GM12864 (cell line): ENCODE measurements around the gene TCF20.
A peak's percentile ranks its signal among the peaks of the same experiment; 100 is the strongest.

ENCODE experiments used
- DNase-seq: peaks from one replicate; pipeline ENCODE4 v3.0.0-alpha.2; 2011; ENCODE audit warnings: low read depth
- H3K4me3 ChIP-seq: 2 replicates; pipeline ENCODE4 v1.5.1; 2011; ENCODE audit warnings: mild to moderate bottlenecking, low read depth, low read length, control low read depth
- CTCF ChIP-seq: IDR thresholded peaks from 2 replicates; pipeline ENCODE4 v1.5.1; 2011; ENCODE audit warnings: low read depth, mild to moderate bottlenecking, moderate library complexity, low read length, control low read depth, inconsistent platforms; ENCODE audit errors: missing control alignments

TCF20 gene

GRCh38 chr22:42314709-42315391 is 44.4 kb upstream of the TCF20 start:
- DNase-seq, result no peak
- TF ChIP-seq CTCF, result no peak
- H3K4me3 ChIP-seq, result no peak overlapping the region

GRCh38 chr22:42313804-42314581 is 43.5 kb upstream of the TCF20 start:
- peak; percentile 51 for TF ChIP-seq CTCF
- no peak overlapping the region for H3K4me3 ChIP-seq
- no peak for DNase-seq

GRCh38 chr22:42313204-42313603 is 42.8 kb upstream of the TCF20 start:
- no peak for DNase-seq
- no peak overlapping the region for H3K4me3 ChIP-seq
- no peak for TF ChIP-seq CTCF

- DNase-seq, result no peak
- no peak overlapping the region for H3K4me3 ChIP-seq
- no peak for TF ChIP-seq CTCF
These were observed 40.0 kb upstream of the TCF20 start for GRCh38 chr22:42310291-42311015.

- H3K4me3 ChIP-seq, result no peak overlapping the region
- DNase-seq, result no peak
- TF ChIP-seq CTCF, result no peak
These were observed 39.4 kb upstream of the TCF20 start for GRCh38 chr22:42309865-42310264.

GRCh38 chr22:42308892-42309468 is 38.5 kb upstream of the TCF20 start:
- no peak for DNase-seq
- TF ChIP-seq CTCF, result peak; percentile 19
- H3K4me3 ChIP-seq, result no peak overlapping the region
